NCI-H748 treated with DMSO at 0.1 percent for 48 hours (cell line): ENCODE measurements around the gene CAMSAP1.
"Not testable (repeated sequence)": the region's sequence is repeated elsewhere in the genome, so short reads cannot be mapped to it uniquely, and the experiment has no call there.

Experiments
- DNase-seq: peaks from one replicate; lab custom pipeline; 2025; lab: John Stamatoyannopoulos, UW

Gene CAMSAP1, protein sequence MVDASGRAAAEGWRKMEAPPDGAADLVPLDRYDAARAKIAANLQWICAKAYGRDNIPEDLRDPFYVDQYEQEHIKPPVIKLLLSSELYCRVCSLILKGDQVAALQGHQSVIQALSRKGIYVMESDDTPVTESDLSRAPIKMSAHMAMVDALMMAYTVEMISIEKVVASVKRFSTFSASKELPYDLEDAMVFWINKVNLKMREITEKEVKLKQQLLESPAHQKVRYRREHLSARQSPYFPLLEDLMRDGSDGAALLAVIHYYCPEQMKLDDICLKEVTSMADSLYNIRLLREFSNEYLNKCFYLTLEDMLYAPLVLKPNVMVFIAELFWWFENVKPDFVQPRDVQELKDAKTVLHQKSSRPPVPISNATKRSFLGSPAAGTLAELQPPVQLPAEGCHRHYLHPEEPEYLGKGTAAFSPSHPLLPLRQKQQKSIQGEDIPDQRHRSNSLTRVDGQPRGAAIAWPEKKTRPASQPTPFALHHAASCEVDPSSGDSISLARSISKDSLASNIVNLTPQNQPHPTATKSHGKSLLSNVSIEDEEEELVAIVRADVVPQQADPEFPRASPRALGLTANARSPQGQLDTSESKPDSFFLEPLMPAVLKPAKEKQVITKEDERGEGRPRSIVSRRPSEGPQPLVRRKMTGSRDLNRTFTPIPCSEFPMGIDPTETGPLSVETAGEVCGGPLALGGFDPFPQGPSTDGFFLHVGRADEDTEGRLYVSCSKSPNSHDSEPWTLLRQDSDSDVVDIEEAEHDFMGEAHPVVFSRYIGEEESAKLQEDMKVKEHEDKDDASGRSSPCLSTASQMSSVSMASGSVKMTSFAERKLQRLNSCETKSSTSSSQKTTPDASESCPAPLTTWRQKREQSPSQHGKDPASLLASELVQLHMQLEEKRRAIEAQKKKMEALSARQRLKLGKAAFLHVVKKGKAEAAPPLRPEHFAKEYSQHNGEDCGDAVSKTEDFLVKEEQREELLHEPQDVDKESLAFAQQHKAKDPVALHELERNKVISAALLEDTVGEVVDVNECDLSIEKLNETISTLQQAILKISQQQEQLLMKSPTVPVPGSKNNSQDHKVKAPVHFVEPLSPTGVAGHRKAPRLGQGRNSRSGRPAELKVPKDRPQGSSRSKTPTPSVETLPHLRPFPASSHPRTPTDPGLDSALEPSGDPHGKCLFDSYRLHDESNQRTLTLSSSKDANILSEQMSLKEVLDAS (N-terminal part only)

DNA sequence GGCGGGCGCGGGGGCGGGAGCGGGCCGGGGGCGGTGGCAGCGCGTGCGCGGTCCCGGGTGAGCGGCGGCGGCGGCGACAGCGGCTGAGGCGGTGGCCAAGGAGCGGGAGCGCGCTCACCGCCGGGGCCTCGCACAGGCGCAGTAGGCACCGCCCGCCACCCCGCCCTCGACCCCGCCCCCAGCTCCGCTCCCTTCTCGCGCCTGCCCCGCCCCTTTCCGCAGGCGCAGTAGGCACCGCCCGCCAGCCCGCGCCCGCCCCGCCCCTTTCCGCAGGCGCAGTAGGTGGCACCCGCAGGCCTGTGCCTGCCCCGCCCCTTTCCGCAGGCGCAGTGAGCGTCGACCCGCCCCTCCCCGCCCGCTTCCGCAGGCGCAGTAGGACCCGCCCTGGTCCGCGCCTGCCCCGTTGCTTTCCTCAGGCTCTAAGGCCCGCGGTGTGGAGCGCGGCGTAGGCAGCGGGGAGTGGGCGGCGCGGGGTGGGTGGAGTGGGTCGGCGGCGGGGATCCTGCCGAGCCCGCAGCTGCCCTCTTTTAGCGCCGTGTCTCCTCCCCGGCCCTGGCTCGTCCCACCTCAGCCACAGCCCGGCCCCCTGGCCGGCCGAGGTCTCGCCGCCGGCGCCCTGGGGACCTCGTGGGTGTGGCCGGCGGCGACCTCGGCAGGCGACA, at the start of gene CAMSAP1:
Gene CAMSAP1 (minus strand): TSS at position 116 of the 662 bp plus-strand sequence. CDS start 387 bp downstream, outside the sequence.
- DNase-seq, result peak; percentile 83

DNA sequence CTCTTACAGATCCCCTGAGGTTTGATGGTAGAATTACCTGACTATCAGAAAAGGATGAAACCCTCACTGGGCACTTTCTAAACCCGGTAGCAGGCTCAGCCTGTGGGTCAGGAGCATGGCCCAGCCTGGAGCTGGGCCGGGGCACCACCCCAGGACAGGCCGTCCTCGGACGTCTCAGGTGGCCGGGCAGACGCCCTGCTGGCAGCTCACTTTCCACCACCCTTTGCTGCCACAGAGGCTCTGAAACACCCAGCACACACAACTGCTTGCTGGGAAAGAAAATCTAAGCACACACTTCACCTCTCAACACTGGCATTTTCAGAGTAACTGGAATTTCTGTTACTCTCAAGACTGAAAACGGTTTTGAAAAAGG, 49.4 kb upstream of the CAMSAP1 start:
- DNase-seq, result no peak

DNA sequence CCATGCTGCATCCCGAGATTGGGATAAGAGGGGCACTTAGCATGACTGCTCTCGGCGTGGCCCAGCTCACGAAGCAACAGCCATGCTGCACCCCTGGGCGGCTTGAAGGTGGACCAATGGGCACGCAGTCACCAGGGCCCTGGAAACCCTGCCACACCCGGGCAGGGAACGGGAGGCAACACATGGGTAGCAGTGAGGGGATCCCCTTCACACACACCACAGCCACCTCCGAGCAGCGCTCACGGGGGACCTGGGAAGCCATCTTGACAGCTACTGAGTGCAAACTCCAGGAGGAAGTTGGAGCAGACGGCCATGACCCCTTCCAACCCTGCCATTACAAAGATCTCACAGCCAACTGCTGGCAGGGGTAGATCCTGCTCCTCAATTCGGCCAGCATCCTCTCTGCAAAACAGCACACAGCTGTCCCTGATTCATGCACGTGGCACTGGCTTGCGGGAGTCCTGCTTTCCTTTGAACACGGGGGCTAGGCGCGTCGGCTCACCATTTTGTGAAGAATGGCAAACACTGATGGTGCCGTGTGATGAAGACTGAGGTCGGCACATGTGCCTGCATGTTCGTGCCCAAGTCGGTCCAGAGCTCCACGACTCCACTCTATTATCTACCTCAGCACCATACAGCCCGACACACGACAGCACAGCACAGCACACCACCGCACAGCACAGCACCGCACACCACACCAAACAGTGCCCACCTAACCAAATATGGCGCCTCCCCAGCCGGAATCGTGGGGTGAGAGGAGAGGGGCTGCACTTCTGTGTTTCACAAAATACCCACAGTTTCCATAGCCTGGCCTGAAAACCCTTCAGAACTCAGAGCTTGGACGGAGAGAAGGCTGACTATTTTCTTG, 48.8 kb upstream of the CAMSAP1 start:
- DNase-seq, result no peak

DNA sequence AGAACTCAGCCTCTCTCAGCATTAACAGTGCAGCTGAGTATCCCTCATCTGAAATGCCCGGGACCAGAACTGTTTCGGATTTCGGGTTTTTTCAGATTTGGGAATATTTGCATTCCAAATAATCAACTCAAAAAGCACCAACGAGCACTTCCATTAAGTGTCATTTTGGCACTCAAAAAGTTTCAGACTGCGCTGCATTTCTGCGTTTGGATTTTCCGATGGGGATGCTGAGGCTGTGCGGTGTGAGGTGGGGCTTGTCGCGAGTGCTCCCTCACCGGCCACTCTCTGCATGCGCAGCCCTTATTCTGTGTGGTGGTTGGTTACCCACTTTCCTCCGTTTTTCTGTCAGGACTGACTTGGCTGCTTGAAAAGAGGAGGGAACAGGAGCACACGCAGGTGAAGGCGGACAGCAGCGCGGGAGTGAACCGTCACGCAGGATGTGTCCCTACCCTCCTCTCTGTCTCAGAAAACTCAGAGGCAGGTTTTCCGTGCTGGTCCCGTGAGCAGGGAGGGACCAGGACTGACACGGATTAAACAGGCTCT, 45.4 kb upstream of the CAMSAP1 start:
- no peak for DNase-seq

DNA sequence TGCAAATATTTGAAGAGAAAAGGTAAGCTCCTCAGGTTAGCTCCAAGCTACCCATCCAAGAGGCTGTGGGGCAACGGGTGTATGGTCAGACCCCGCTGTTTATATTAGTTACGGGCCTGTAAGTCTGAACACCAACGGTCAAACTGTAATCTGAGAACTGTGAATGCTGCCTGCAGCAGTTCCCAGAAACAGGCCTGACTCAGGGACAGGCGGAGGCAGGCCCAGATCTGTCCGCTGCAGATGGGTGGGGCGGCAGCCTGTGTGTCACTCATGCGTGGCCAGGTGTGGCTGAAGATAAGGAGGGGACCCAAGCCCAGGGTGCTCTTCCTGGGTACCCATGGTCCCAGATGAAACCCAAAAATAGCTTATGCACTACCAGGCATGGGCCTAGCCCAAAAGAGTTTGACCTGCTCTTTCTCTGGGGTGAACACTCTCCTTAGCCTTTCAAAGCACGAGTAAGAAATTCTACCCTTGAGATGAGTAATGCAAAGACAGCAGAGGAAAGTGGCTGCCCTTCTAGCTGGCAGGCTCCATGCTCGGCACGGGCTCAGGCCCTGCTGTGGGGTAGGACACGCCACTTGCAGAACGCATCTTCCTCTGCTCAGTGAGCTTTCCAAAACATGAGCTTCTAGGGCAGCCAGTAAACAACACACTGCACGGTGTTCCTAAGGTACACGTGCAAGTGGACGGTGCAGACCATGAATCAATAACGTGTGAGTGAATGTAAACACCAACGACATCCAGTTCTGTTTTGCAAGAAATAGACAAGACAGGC, 44.7 kb upstream of the CAMSAP1 start:
- peak; percentile 26 for DNase-seq

DNA sequence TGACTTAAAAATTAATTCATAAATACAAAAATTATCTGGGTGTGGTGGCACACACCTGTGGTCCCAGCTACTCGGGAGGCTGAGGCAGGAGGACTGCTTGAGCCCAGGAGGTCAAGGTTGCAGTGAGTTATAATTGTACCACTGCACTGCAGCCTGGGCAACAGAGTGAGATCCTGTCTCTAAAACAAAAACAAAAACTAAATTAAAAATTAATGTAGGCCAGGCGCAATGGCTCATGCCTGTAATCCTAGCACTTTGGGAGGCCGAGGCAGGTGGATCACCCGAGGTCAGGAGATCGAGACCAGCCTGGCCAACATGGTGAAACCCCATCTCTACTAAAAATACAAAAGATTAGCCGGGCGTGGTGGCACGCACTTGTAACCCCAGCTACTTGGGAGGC, 44.0 kb upstream of the CAMSAP1 start:
- not testable (repeated sequence) for DNase-seq

DNA sequence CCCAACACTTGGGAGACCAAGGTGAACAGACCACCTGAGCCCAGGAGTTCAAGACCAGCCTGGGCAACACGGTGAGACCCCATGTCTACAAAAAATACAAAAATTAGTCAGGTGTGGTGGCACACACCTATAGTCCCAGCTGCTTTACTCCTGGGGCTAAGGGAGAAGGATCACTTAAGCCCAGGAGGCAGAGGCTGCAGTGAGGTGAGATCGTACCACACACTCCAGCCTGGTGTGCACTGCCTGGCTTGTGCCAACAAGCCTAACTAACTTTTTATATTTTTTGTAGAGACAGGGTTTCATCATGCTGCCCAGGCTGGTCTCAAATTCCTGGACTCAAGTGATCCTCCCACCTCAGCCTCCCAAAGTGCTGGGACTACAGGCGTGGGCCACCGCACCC, 43.5 kb upstream of the CAMSAP1 start:
- DNase-seq, result not testable (repeated sequence)

DNA sequence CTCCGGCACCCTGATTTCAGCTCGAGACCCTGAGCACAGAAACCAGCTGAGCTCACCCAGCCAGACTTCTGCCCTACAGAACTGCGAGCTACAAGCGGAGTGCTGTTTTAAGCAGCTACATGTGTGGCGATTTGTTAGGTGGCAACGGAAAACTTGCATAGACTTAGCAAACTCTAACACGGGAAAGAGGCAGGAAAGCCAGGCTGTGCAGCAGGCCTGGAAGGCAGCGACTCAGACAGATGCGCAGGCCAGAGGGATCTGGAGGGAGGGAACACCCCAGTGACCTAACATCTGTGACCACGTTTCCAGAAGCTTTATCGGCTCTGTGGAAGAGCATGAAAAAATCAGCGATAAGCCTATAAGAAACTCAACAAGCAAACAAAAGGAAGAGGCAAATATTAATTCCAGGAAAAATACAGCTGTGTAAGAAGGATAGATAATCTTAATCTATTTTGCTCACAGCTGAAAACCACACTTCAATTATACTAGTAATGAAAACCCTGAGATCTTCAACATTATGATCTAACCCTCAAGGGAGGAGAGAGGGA, 42.9 kb upstream of the CAMSAP1 start:
- no peak for DNase-seq

DNA sequence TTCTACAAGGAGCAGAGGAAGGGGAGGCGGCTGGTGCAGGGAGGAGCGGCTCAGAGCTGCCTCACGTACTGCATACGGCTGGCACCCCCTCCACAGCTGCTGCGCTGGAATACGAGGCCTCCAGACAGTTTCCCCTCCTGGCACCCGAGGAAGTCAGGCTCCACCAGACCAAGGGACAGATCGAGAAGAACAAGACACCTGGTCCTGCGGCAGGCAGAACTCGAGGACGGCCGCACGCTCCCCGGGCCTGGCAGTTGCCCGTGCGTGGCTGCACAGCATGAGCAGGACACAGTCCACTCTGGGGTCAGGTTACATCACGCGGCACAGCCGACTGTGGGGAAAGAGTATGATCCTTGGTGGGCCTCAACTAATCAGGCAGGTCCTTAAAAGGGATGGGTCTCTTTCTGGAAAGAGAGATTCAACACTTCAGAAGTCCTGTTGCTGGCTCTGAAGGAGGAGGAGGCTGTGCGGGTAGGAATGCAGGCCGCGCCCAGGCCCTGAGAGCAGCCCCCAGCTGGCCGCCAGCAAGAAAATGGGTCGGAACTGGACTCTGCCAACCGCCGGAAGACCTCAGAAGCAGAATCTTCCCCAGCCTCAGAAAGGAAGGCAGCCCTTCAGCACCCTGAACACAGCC, 42.3 kb upstream of the CAMSAP1 start:
- DNase-seq, result no peak

DNA sequence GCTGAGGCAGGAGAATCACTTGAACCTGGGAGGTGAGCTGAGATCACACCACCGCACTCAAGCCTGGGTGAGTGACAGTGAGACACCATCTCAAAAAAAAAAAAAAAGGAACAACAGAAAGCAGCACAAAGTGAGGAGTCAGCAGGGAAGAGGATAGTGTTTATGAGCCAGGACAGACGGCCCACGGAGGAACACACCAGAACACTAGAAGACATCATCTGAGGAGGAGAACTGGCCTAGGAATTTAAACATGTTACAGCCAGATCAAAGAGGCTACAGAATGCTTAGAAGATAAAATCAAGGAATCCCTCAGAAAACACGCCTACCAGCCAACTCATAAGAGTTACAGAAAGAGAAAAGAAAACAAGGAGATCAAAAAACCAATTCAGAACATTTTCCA, 41.6 kb upstream of the CAMSAP1 start:
- no peak for DNase-seq

DNA sequence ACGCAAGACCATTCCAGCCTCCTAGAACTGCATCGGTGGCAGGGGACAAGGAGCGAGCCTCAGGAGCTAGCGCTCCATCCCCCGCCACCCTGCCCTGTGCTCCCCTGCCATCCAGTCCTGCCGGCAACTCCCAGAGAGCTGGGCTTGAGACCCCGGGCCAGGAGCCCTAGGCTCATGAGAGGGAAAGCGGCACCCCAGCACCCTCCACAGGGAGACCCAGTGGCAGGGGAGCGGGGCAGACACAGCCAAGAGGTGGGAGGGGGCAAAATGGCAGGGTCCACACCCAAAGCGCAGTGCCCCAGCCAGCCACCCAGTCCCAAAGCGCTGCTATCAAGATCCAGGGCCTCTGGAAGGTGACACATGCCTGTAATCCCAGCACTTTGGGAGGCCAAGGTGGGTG, 41.1 kb upstream of the CAMSAP1 start:
- no peak for DNase-seq

DNA sequence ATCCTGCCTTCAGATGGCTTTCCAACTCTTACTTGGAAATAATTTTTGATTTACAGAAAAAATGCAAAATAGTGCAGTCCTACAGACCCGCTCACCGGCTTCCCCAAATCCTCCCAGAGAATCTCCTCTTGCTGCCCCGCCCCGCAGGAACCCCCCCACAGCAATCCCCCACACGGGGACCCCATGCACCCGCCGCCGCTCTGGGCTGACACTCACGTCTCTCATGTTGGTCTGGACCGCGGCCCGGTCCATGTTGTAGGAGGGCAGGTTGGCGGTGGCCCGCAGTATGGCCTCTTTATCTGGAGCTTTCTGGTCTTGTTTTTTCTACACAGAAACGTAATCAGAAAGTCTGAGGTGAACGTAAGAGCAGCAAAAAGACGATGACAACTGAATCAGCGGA, 40.2 kb upstream of the CAMSAP1 start:
- DNase-seq, result no peak

DNA sequence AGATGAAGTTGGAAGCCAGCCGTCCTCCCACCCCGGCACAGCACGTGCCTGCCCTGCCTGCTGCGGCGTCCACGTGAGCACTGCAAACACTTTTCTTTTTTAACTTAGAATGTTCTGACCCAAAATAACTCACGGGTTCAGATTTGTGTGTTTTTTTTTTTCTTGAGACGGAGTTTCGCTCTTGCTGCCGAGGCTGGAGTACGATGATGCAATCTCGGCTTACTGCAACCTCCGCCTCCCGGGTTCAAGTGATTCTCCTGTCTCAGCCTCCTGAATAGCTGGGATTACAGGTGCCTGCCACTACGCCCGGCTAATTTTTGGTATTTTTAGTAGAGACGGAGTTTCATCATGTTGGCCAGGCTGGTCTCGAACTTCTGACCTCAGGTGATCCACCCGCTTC, 39.8 kb upstream of the CAMSAP1 start:
- not testable (repeated sequence) for DNase-seq

DNA sequence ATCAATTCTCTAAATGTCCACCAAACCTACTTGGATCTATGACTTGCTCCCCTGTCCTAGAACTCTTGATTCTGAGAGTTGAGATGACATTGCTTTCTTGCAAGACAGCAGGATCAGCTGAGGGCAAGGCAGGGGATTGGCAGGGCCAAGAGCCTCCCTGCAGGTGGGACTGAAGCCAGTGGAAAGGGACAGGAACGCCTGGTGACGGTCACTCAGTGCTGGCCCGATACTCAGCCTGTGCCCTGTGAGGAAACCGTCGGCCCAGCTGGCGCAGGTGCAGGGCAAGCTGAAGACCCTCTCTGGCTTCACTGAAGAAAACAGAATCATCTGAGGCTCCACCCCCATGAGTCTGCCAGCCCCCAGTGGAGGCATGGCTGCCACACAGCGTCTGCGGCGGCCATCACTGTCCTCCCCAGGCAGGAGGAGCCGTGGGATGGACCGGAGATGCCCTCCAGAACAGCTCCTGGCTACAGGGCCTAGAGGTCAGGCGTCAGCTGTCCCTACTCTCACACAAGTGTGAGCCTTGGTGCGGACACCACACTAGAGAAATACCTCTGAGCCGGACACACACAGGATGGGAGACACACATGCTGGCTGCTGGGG, 39.1 kb upstream of the CAMSAP1 start:
- no peak for DNase-seq

DNA sequence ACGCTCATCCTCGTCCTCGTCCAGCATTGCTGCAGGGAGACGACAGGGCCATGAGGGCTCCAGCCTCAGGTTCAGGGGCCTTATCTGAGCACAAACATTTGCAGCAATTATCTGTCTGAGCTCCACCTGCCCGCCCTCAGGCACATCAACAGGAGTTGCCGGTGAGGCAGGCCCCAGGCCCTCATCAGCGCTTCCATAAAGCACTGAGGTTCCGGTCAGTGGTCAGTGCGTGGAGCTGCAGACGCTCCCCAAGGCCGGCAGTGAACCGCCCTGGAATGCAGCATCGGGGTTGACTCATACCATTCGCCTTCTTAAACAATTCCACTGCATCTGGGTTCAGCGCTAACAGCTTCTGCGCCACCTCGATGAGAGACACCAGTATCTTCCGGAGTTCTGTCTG, 38.6 kb upstream of the CAMSAP1 start:
- no peak for DNase-seq

DNA sequence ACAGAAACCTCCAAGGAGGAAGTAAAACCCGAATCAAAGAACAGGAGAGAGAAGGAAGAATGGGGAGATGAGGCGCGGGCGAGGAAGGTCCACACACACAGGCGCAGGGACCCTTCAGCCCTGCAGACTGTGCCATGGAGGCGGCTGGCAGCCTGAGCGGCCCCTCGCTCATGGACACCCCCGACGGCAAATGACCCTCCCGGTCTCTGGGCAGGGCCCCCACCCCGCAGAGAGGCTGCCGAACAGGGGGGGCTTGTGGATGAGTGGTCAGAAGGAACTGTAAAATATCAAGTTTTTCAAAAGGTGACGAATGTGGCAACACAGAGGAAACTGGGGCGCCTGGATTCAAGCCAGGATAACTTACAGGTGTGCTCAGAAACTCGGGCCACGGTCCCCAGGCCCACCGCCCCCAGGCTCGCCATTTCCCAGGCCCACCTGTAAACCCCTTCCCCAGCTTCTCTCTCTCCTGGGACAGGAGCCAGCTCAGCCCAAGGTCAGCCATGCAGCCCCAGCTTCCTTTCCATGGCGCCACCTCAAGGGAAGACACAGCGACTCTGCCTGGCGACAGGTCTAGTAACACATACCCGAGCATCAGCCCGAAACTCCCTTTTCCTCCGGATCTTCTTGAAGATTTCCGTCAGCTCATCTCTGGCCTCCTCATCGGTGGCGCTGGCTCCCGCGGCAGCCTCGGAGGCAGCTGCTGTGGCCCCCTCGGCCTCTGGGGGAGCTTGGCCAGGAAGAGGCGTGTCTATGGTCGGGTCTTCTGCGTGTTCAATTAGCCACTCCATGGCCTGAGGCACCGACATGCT, 37.3 kb upstream of the CAMSAP1 start:
- no peak for DNase-seq

DNA sequence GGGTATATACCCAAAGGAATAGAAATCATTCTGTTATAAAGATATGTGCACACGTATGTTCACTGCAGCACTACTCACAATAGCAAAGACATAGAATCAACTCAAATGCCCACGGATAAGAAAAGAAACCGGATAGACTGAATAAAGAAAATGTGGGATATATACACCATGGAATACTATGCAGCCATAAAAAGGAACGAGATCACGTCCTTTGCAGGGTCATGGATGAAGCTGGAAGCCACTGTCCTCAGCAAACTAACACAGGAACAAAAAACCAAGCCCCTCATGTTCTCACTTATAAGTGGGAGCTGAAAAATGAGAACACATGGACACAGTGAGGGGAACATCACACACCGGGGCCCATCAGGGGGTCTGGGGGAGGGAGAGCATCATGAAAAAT, 36.3 kb upstream of the CAMSAP1 start:
- DNase-seq, result not testable (repeated sequence)
